Measurements from ENCODE around the gene TPI1. TPM values are rescaled to one million over a fixed set of nuclear protein-coding genes. Genes with fewer than 3 reads are reported as not detected.

TPI1 gene
- total RNA-seq, 1 donor from 2014 or later: 625 TPM

Other genes with a start within 250 kb of the TPI1 start
- not detected in 2 replicates for gene LPAR5, start 231.6 kb upstream of the TPI1 start, total RNA-seq
- 0.42 and 1.5 TPM in 2 replicates for gene ACRBP, start 220.1 kb upstream of the TPI1 start, total RNA-seq
- 44.0 and 61.1 TPM in 2 replicates for gene ING4, start 204.4 kb upstream of the TPI1 start, total RNA-seq
- 12.1 and 15.9 TPM in 2 replicates for gene ZNF384, start 178.2 kb upstream of the TPI1 start, total RNA-seq
- not detected in 2 replicates for gene PIANP, start 166.7 kb upstream of the TPI1 start, total RNA-seq
- gene COPS7A, start 143.5 kb upstream of the TPI1 start, total RNA-seq: 31.7 and 41.4 TPM in 2 replicates
- 107 and 161 TPM in 2 replicates for gene MLF2, start 114.4 kb upstream of the TPI1 start, total RNA-seq
- 65.5 and 130 TPM in 2 replicates for gene PTMS, start 101.2 kb upstream of the TPI1 start, total RNA-seq
- gene LAG3, start 95.0 kb upstream of the TPI1 start, total RNA-seq: under 0.01 and 0.05 TPM in 2 replicates
- gene CD4, start 78.0 kb upstream of the TPI1 start, total RNA-seq: not detected in 2 replicates
- 0.93 and 1.9 TPM in 2 replicates for gene GPR162, start 45.7 kb upstream of the TPI1 start, total RNA-seq
- 18.8 and 22.1 TPM in 2 replicates for gene P3H3, start 39.1 kb upstream of the TPI1 start, total RNA-seq
- gene GNB3, start 26.6 kb upstream of the TPI1 start, total RNA-seq: 0.28 and 1.0 TPM in 2 replicates
- gene CDCA3, start 16.2 kb upstream of the TPI1 start, total RNA-seq: 5.6 and 24.0 TPM in 2 replicates
- gene USP5, start 15.4 kb upstream of the TPI1 start, total RNA-seq: 85.3 and 128 TPM in 2 replicates
- gene SPSB2, start 5.8 kb downstream of the TPI1 start, total RNA-seq: 3.5 and 6.0 TPM in 2 replicates
- 2.2 and 5.8 TPM in 2 replicates for gene LRRC23, start 37.3 kb downstream of the TPI1 start, total RNA-seq
- gene ENO2, start 47.0 kb downstream of the TPI1 start, total RNA-seq: 2.8 and 2.9 TPM in 2 replicates
- 12.1 and 18.7 TPM in 2 replicates for gene ATN1, start 60.4 kb downstream of the TPI1 start, total RNA-seq
- gene RNU7-1, start 76.3 kb downstream of the TPI1 start, total RNA-seq: not detected in 2 replicates
- gene C12orf57, start 76.5 kb downstream of the TPI1 start, total RNA-seq: 73.7 and 177 TPM in 2 replicates
- gene PTPN6, start 83.8 kb downstream of the TPI1 start, total RNA-seq: 2.4 and 3.4 TPM in 2 replicates
- 191 and 205 TPM in 2 replicates for gene PHB2, start 103.1 kb downstream of the TPI1 start, total RNA-seq
- gene EMG1, start 103.4 kb downstream of the TPI1 start, total RNA-seq: 35.6 and 39.3 TPM in 2 replicates
- 8.0 and 15.3 TPM in 2 replicates for gene LPCAT3, start 150.9 kb downstream of the TPI1 start, total RNA-seq
- gene C1S, start 193.2 kb downstream of the TPI1 start, total RNA-seq: 0.19 and 1.4 TPM in 2 replicates
- 2.0 TPM in 2 replicates for gene C1R, start 224.9 kb downstream of the TPI1 start, total RNA-seq
- 26.7 and 28.8 TPM in 2 replicates for gene C1RL, start 241.7 kb downstream of the TPI1 start, total RNA-seq

All from dermis blood vessel endothelial cell (primary cell).